PC-9 (cell line): Measurements from ENCODE around the gene GATB. TPM values are rescaled to one million over a fixed set of nuclear protein-coding genes. Genes with fewer than 3 reads are reported as not detected.

Experiments
- BruUV-seq: library from RNA; stranded (reverse); fragments of 400-500 nt; replicated peaks from 2 replicates; lab custom pipeline; 2021; lab: Mats Ljungman, UMichigan
- CTCF ChIA-PET: fragments of 300-600 bp; sonication (Branson Sonifier 250); formaldehyde crosslinking; loops from one replicate; lab custom pipeline; 2022; ENCODE audit warnings: antibody characterized with exemption; lab: Charles Lee
- POLR2A ChIA-PET: fragments of 300-600 bp; sonication (Branson Sonifier 250); formaldehyde crosslinking; loops from one replicate; lab custom pipeline; 2022; ENCODE audit warnings: antibody characterized with exemption; ENCODE audit not compliant: unreplicated experiment; lab: Charles Lee
- DNase-seq, 2 experiments: peaks; one replicate each; pipeline versions ENCODE4 v3.0.0 to v3.0.0-alpha.2; 2015 to 2022; ENCODE audit warnings: mixed read lengths in 1 of 2
- H2AFZ ChIP-seq: fragments of 200-600 bp; sonication (generic); 2 replicates; pipeline ENCODE4 v1.8.1; 2017; ENCODE audit warnings: antibody characterized with exemption
- H3F3A ChIP-seq: fragments of 200-600 bp; sonication (generic); 2 replicates; pipeline ENCODE4 v1.8.1; 2017; ENCODE audit warnings: antibody characterized with exemption, mild to moderate bottlenecking, low read depth; ENCODE audit not compliant: insufficient read depth
- H3K27ac ChIP-seq: fragments of 200-600 bp; sonication (generic); 2 replicates; pipeline ENCODE4 v1.6.1; 2016; ENCODE audit warnings: mixed run types
- H3K27me3 ChIP-seq: fragments of 200-600 bp; sonication (generic); 2 replicates; pipeline ENCODE4 v1.6.1; 2016; ENCODE audit warnings: low read depth, mixed run types; ENCODE audit not compliant: insufficient read depth
- H3K36me3 ChIP-seq: fragments of 200-600 bp; sonication (generic); 2 replicates; pipeline ENCODE4 v1.6.1; 2016; ENCODE audit warnings: low read depth, mixed run types
- H3K4me1 ChIP-seq: fragments of 200-600 bp; sonication (generic); replicated peaks from 2 replicates; pipeline ENCODE4 v1.6.1; 2016; ENCODE audit warnings: mixed run types; ENCODE audit not compliant: insufficient read depth
- H3K4me2 ChIP-seq: fragments of 200-600 bp; sonication (generic); 2 replicates; pipeline ENCODE4 v1.6.1; 2017; ENCODE audit warnings: mixed run types
- H3K4me3 ChIP-seq: fragments of 200-600 bp; sonication (generic); 2 replicates; pipeline ENCODE4 v1.6.1; 2016; ENCODE audit warnings: mixed run types
- H3K79me2 ChIP-seq: fragments of 200-600 bp; sonication (generic); 2 replicates; pipeline ENCODE4 v1.6.1; 2017; ENCODE audit warnings: low read depth, mixed run types
- H3K9me2 ChIP-seq: fragments of 200-600 bp; sonication (generic); 2 replicates; pipeline ENCODE4 v1.8.1; 2017; ENCODE audit warnings: mild to moderate bottlenecking; ENCODE audit not compliant: insufficient read depth
- H3K9me3 ChIP-seq: fragments of 200-600 bp; sonication (generic); 2 replicates; pipeline ENCODE4 v1.8.1; 2016; ENCODE audit warnings: low read depth; ENCODE audit not compliant: insufficient read depth
- H4K20me1 ChIP-seq: fragments of 200-600 bp; sonication (generic); 2 replicates; pipeline ENCODE4 v1.8.1; 2017; ENCODE audit not compliant: insufficient read depth
- CTCF ChIP-seq: fragments of 200-600 bp; sonication (generic); conservative IDR thresholded peaks from 2 replicates; pipeline ENCODE4 v1.6.1; 2017; ENCODE audit warnings: mixed run types, antibody characterized with exemption, mild to moderate bottlenecking, moderate library complexity
- EZH2 ChIP-seq: fragments of 200-600 bp; sonication (generic); IDR thresholded peaks from 2 replicates; pipeline ENCODE4 v1.8.0; 2017; ENCODE audit warnings: antibody characterized with exemption, low read depth
- intact Hi-C: fragments of 100-400 bp; cut with micrococcal nuclease; formaldehyde crosslinking; loops from one replicate; pipeline ENCODE4 v1.10.0; 2022; ENCODE audit not compliant: unreplicated experiment
- total RNA-seq: library from RNA; stranded (reverse); gene quantifications from 2 replicates; pipeline ENCODE4 v1.2.3, GENCODE V29; 2021

GATB gene
- total RNA-seq, 1 experiment from 2014 or later: 24.2 TPM

GRCh38 chr4:151638295-151638858, 122.4 kb downstream of the GATB start:
- Histone ChIP-seq H3K9me3 (no peaks in the 10 kb centered on the region), H3K4me3 (no peak overlapping the region), H3K36me3 (no peaks in the 10 kb centered on the region), H4K20me1 (no peaks in the 10 kb centered on the region), H3F3A (no peaks in the 10 kb centered on the region), H3K27me3 (no peaks in the 10 kb centered on the region), H3K27ac (no peak overlapping the region), H2AFZ (no peak overlapping the region), H3K4me2 (no peak overlapping the region), H3K4me1 (peaks cover 12% of the 10 kb centered on the region), H3K9me2 (no peaks in the 10 kb centered on the region), H3K79me2 (no peaks in the 10 kb centered on the region)
- intact Hi-C loops: no loop called here
- no peak for DNase-seq
- ChIA-PET CTCF (no interaction called here), POLR2A (no interaction called here)
- BruUV-seq: no TSS peak
- no peak for TF ChIP-seq EZH2
- no peak for TF ChIP-seq CTCF

- ChIA-PET CTCF (no interaction called here), POLR2A (no interaction called here)
- Histone ChIP-seq H3K27ac (no peak overlapping the region), H3K4me1 (no peaks in the 10 kb centered on the region), H3K79me2 (no peaks in the 10 kb centered on the region), H2AFZ (no peak overlapping the region), H3K4me3 (no peak overlapping the region), H3K4me2 (no peak overlapping the region), H3F3A (no peaks in the 10 kb centered on the region), H4K20me1 (no peaks in the 10 kb centered on the region), H3K9me3 (no peaks in the 10 kb centered on the region), H3K9me2 (no peaks in the 10 kb centered on the region), H3K36me3 (no peaks in the 10 kb centered on the region), H3K27me3 (no peaks in the 10 kb centered on the region)
- intact Hi-C loops: no loop called here
- BruUV-seq: no TSS peak
- no peak for DNase-seq
- no peak for TF ChIP-seq CTCF
- no peak for TF ChIP-seq EZH2
Measured at GRCh38 chr4:151631349-151631748, 129.5 kb downstream of the GATB start.

- BruUV-seq: no TSS peak
- intact Hi-C loops: no loop called here
- TF ChIP-seq CTCF (no peak), EZH2 (no peak)
- POLR2A ChIA-PET: no interaction called here
- Histone ChIP-seq H3K4me3 (no peak overlapping the region), H3K27ac (no peak overlapping the region), H2AFZ (no peak overlapping the region), H3K79me2 (no peaks in the 10 kb centered on the region), H3K9me2 (no peaks in the 10 kb centered on the region), H3F3A (no peaks in the 10 kb centered on the region), H3K4me1 (no peaks in the 10 kb centered on the region), H3K4me2 (no peak overlapping the region), H3K27me3 (no peaks in the 10 kb centered on the region), H3K36me3 (no peaks in the 10 kb centered on the region), H4K20me1 (no peaks in the 10 kb centered on the region), H3K9me3 (no peaks in the 10 kb centered on the region)
- no peak for DNase-seq
- CTCF ChIA-PET: no interaction called here
Measured at GRCh38 chr4:151629097-151629783, 131.6 kb downstream of the GATB start.
